GM12878 (cell line): Measurements from ENCODE around the gene PLA2G4C. TPM values are rescaled to one million over a fixed set of nuclear protein-coding genes. Genes with fewer than 3 reads are reported as not detected.

Experiments
- ATAC-seq: fragments of 200-7000 bp; cut with Tn5 transposase; 3 replicates; pipeline ENCODE4 v1.9.1; 2020; ENCODE audit warnings: mild to moderate bottlenecking, moderate library complexity
- BruUV-seq: library from RNA; stranded (reverse); fragments of 400-500 nt; replicated peaks from 2 replicates; lab custom pipeline; 2021; lab: Mats Ljungman, UMichigan
- CTCF ChIA-PET: fragments of 300-600 bp; sonication (Branson Sonifier 250); formaldehyde crosslinking; extraction: SDS; loops from one replicate; lab custom pipeline; 2021; ENCODE audit warnings: inconsistent platforms; lab: Yijun Ruan, JAX
- POLR2A ChIA-PET: fragments of 350-600 bp; formaldehyde crosslinking; extraction: SDS; loops from one replicate; lab custom pipeline; 2021; ENCODE audit warnings: inconsistent platforms; lab: Charles Lee
- RAD21 ChIA-PET: fragments of 300-600 bp; sonication (Branson Sonifier 250); formaldehyde crosslinking; loops from one replicate; lab custom pipeline; 2023; ENCODE audit warnings: antibody characterized with exemption; ENCODE audit not compliant: unreplicated experiment; lab: Charles Lee
- SMC1A ChIA-PET: fragments of 300-600 bp; sonication (Branson Sonifier 250); formaldehyde crosslinking; loops from one replicate; lab custom pipeline; 2023; ENCODE audit not compliant: unreplicated experiment, uncharacterized antibody; lab: Charles Lee
- DNase-seq: peaks from one replicate; pipeline ENCODE4 v3.0.0-alpha.2; 2011; ENCODE audit warnings: low read depth, low spot score
- FAIRE-seq: peaks from 3 replicates; lab custom pipeline; 2011; peaks lifted over from hg19 to GRCh38; lab: Jason Lieb, UNC
- H2AFZ ChIP-seq: 2 replicates; pipeline ENCODE4 v1.6.0; 2011; ENCODE audit warnings: low read depth, low read length, control low read depth; ENCODE audit not compliant: control insufficient read depth
- H3K27ac ChIP-seq: 2 replicates; pipeline ENCODE4 v1.5.1; 2011; ENCODE audit warnings: control low read depth; ENCODE audit not compliant: control insufficient read depth, insufficient read depth
- H3K27me3 ChIP-seq, 2 experiments: replicated peaks in 1 of 2; 2 replicates each; pipeline versions ENCODE4 v1.6.0 to v1.6.1; 2011; ENCODE audit warnings: low read length in 1 of 2; ENCODE audit not compliant: control insufficient read depth in 2 of 2, insufficient read depth in 2 of 2
- H3K36me3 ChIP-seq, 2 experiments: 2 replicates each; pipeline ENCODE4 v1.5.1; 2011; ENCODE audit warnings: low read length in 1 of 2; ENCODE audit not compliant: control insufficient read depth in 2 of 2, insufficient read depth in 2 of 2
- H3K4me1 ChIP-seq: 2 replicates; pipeline ENCODE4 v1.6.1; 2011; ENCODE audit warnings: mild to moderate bottlenecking, low read length, moderate library complexity, mixed read lengths; ENCODE audit not compliant: control insufficient read depth, insufficient read depth
- H3K4me2 ChIP-seq: 2 replicates; pipeline ENCODE4 v1.6.0; 2011; ENCODE audit warnings: control low read depth; ENCODE audit not compliant: control insufficient read depth, insufficient read depth
- H3K4me3 ChIP-seq: fragments of 200-600 bp; sonication (generic); 2 replicates; pipeline ENCODE4 v1.5.1; 2016
- H3K79me2 ChIP-seq: 2 replicates; pipeline ENCODE4 v1.6.0; 2011; ENCODE audit warnings: low read length; ENCODE audit not compliant: control insufficient read depth, insufficient read depth
- H3K9ac ChIP-seq: 2 replicates; pipeline ENCODE4 v1.8.0; 2011; ENCODE audit warnings: low read length, control low read depth, mixed read lengths; ENCODE audit not compliant: control insufficient read depth, insufficient read depth
- H3K9me3 ChIP-seq: replicated peaks from 3 replicates; pipeline ENCODE4 v1.5.1; 2011; ENCODE audit warnings: mild to moderate bottlenecking, low read length; ENCODE audit not compliant: control insufficient read depth, insufficient read depth
- H4K20me1 ChIP-seq: 2 replicates; pipeline ENCODE4 v1.6.0; 2011; ENCODE audit not compliant: control insufficient read depth, insufficient read depth
- ATF7 ChIP-seq: fragments of 450-650 bp; IDR thresholded peaks from 2 replicates; pipeline ENCODE4 v1.6.1; 2016; ENCODE audit warnings: low read depth, mild to moderate bottlenecking
- EGR1 ChIP-seq, 2 experiments: IDR thresholded peaks; 1 replicate in 1 of 2; 2 replicates in 1 of 2; pipeline ENCODE4 v1.6.1; 2011 to 2012; ENCODE audit warnings: low read depth in 2 of 2, low read length in 2 of 2, borderline replicate concordance in 1 of 2, mild to moderate bottlenecking in 1 of 2, moderate library complexity in 1 of 2
- FOXK2 ChIP-seq: fragments of 450-650 bp; IDR thresholded peaks from 2 replicates; pipeline ENCODE4 v1.6.1; 2017; ENCODE audit warnings: mild to moderate bottlenecking, moderate library complexity
- MTA2 ChIP-seq: fragments of 450-650 bp; IDR thresholded peaks from 2 replicates; pipeline ENCODE4 v1.6.1; 2016; ENCODE audit warnings: low read depth, mild to moderate bottlenecking, moderate library complexity
- NFIC ChIP-seq: IDR thresholded peaks from 2 replicates; pipeline ENCODE4 v1.6.1; 2012; ENCODE audit warnings: low read depth, mild to moderate bottlenecking, inconsistent platforms, low read length, moderate library complexity
- PAX5 ChIP-seq: IDR thresholded peaks from 2 replicates; pipeline ENCODE4 v1.6.1; 2011; ENCODE audit warnings: low read depth, low read length, borderline replicate concordance
- PAX8 ChIP-seq: fragments of 450-650 bp; IDR thresholded peaks from 2 replicates; pipeline ENCODE4 v1.6.1; 2017; ENCODE audit warnings: mild to moderate bottlenecking, moderate library complexity
- POLR2A ChIP-seq: IDR thresholded peaks from 2 replicates; pipeline ENCODE4 v1.6.1; 2011; ENCODE audit warnings: low read depth, mild to moderate bottlenecking, low read length
- POLR2AphosphoS5 ChIP-seq: IDR thresholded peaks from 2 replicates; pipeline ENCODE4 v1.6.1; 2011; ENCODE audit warnings: mild to moderate bottlenecking, low read length, inconsistent platforms
- SRF ChIP-seq, 2 experiments: IDR thresholded peaks; 2 replicates each; pipeline ENCODE4 v1.6.1; 2011; ENCODE audit warnings: low read depth in 2 of 2, low read length in 2 of 2, mild to moderate bottlenecking in 1 of 2, moderate library complexity in 1 of 2
- SUPT20H ChIP-seq: IDR thresholded peaks from 2 replicates; pipeline ENCODE4 v1.6.1; 2011; ENCODE audit warnings: low read depth, mild to moderate bottlenecking, low read length, moderate library complexity, borderline replicate concordance; ENCODE audit not compliant: control insufficient read depth
- WGBS: methylation state at CpG from one replicate; pipeline ENCODE4 v1.1.6; 2016; ENCODE audit warnings: low lambda C conversion rate; ENCODE audit not compliant: insufficient replicate concordance, insufficient coverage; ENCODE audit errors: missing lambda C conversion rate; 5-methylcytosine and 5-hydroxymethylcytosine counted together
- in situ Hi-C: fragments of 300-500 bp; cut with MboI; formaldehyde crosslinking; loops from 9 replicates; pipeline ENCODE4 v1.14.3; 2018; ENCODE audit warnings: mixed read lengths
- intact Hi-C: fragments of 100-400 bp; cut with micrococcal nuclease; formaldehyde crosslinking; loops from one replicate; pipeline ENCODE4 v1.14.2; 2022; ENCODE audit not compliant: unreplicated experiment
- polyA plus RNA-seq, 11 experiments: library from polyadenylated mRNA; depleted of rRNA in 4 of 11; unstranded in 6 of 11; stranded (reverse) in 5 of 11; fragments of >200 nt; fragmentation: Nextera tagmentation in 4 of 11; fragmentation: Illumina TruSeq in 1 of 11; extraction: Ambion mirVana in 4 of 11; extraction: Trizol in 1 of 11; gene quantifications; 1 replicate in 1 of 11; 2 replicates in 10 of 11; pipeline versions ENCODE4 v1.2.1 to v1.2.3, GENCODE V29; 2011 to 2016; ENCODE audit warnings: inconsistent platforms in 2 of 11, missing spikeins in 2 of 11, low read depth in 1 of 11
- total RNA-seq, 4 experiments: library from RNA; depleted of rRNA in 3 of 4; stranded (reverse); fragments of >200 nt in 3 of 4; fragmentation: Illumina TruSeq in 1 of 4; extraction: Trizol in 1 of 4; gene quantifications; 2 replicates each; pipeline versions ENCODE4 v1.2.1 to v1.2.3, GENCODE V29; 2013 to 2021
- TF ChIP-seq, protein P1 (sequence below): fragments of 450-650 bp; IDR thresholded peaks from 2 replicates; pipeline ENCODE4 v1.6.1; 2014; ENCODE audit warnings: mild to moderate bottlenecking
- TF ChIP-seq, protein P2 (sequence below): fragments of 450-650 bp; IDR thresholded peaks from 2 replicates; pipeline ENCODE4 v1.6.1; 2016; ENCODE audit warnings: mild to moderate bottlenecking

PLA2G4C gene
- total and polyA plus RNA-seq, 10 of the 15 experiments (the other 5 are each of a cell fraction or from before 2014, with no cell fraction given) = 0.53 to 3.6 (median 1.1) TPM

DNA sequence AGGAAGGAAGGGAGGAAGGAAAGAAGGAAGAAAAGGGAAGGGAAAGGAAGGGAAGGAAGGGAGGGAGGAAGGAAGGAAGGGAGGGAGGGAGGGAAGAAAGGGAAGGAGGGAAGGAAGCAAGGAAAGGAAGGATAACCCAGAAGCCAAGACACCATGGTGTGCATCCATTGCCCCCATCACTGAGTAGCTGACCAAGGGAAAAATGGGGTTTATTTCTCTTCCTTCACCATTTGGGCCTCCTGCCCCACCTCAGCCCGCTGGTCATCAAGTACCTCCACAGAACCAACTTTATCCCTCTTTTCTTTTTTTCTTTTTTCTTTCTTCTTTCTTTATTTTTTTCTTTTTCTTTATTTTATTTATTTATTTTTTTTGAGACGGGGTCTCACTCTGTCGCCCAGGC, 87.1 kb downstream of the PLA2G4C start:
- Histone ChIP-seq H3K4me3 (no peak overlapping the region), H3K27ac (no peak overlapping the region), H4K20me1 (no peaks in the 10 kb centered on the region), H3K4me1 (no peaks in the 10 kb centered on the region), H3K27me3 (no peaks in the 10 kb centered on the region), H3K9ac (no peak overlapping the region), H3K4me2 (no peak overlapping the region), H3K9me3 (no peaks in the 10 kb centered on the region), H3K36me3 (no peaks in the 10 kb centered on the region), H3K79me2 (no peaks in the 10 kb centered on the region), H2AFZ (no peak overlapping the region)
- ChIA-PET POLR2A (no interaction called here), CTCF (no interaction called here), SMC1A (no interaction called here), RAD21 (no interaction called here)
- no peak for TF ChIP-seq MTA2
- no peak for TF ChIP-seq PAX5
- TF ChIP-seq, protein P1, sequence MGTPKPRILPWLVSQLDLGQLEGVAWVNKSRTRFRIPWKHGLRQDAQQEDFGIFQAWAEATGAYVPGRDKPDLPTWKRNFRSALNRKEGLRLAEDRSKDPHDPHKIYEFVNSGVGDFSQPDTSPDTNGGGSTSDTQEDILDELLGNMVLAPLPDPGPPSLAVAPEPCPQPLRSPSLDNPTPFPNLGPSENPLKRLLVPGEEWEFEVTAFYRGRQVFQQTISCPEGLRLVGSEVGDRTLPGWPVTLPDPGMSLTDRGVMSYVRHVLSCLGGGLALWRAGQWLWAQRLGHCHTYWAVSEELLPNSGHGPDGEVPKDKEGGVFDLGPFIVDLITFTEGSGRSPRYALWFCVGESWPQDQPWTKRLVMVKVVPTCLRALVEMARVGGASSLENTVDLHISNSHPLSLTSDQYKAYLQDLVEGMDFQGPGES = no peak
- TF ChIP-seq FOXK2 = no peak
- TF ChIP-seq, protein P2, sequence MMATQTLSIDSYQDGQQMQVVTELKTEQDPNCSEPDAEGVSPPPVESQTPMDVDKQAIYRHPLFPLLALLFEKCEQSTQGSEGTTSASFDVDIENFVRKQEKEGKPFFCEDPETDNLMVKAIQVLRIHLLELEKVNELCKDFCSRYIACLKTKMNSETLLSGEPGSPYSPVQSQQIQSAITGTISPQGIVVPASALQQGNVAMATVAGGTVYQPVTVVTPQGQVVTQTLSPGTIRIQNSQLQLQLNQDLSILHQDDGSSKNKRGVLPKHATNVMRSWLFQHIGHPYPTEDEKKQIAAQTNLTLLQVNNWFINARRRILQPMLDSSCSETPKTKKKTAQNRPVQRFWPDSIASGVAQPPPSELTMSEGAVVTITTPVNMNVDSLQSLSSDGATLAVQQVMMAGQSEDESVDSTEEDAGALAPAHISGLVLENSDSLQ = no peak
- no peak for TF ChIP-seq PAX8
- TF ChIP-seq NFIC = no peak
- TF ChIP-seq SRF (IDR thresholded peaks at IDR 0.05; ENCODE audit: low read depth in 2 of 2, low read length in 2 of 2) = no peak
- TF ChIP-seq EGR1 (IDR thresholded peaks at IDR 0.05; ENCODE audit: borderline replicate concordance in 1 of 2, low read depth in 2 of 2, low read length in 2 of 2) = no peak
- TF ChIP-seq POLR2A = no peak
- TF ChIP-seq SUPT20H = no peak
- TF ChIP-seq POLR2AphosphoS5 = no peak
- no peak for TF ChIP-seq ATF7
- ATAC-seq (no peak), FAIRE-seq (no peak), DNase-seq (no peak)
- in situ Hi-C loops = no loop called here
- intact Hi-C loops = no loop called here
- no TSS peak for BruUV-seq
- WGBS = 10% methylated on average over 2 of the region's 3 CpGs
